Forelimb muscle (tissue), 1 donor: Measurements from ENCODE around the gene STRBP. TPM values are rescaled to one million over a fixed set of nuclear protein-coding genes. Genes with fewer than 3 reads are reported as not detected.

Source experiments
- DNase-seq: peaks from one replicate; pipeline ENCODE4 v3.0.0-alpha.2; 2013; ENCODE audit warnings: low read depth
- polyA plus RNA-seq: library from polyadenylated mRNA; unstranded; fragments of 120-200 nt; gene quantifications from one replicate; pipeline ENCODE4 v1.2.1, GENCODE V29; 2013; ENCODE audit not compliant: insufficient read length

Gene STRBP
- polyA plus RNA-seq, 1 donor: 10.0 TPM

- DNase-seq: no peak
Measured at GRCh38 chr9:123099548-123099947, 168.8 kb downstream of the STRBP start.

- no peak for DNase-seq
Measured at GRCh38 chr9:123099042-123099441, 169.3 kb downstream of the STRBP start.

DNA sequence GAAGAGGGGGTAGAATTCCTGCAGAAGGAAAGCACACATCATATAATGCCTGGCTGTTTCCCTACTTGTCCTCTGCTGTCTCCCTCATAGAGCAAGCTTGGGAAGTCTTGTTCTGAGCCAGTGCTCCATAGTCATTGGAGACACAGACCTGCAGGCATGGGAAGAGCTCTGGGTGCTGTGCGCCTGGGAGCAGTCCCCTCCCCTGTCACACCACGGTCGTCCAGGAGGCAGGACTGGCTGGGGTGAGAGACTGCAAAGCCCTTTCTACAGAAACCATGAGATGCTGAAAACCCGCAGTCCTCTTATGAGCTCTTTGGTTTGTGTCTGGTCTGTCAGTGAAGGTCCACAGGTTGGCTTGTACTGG lies 170.3 kb downstream of the STRBP start:
- no peak for DNase-seq

DNA sequence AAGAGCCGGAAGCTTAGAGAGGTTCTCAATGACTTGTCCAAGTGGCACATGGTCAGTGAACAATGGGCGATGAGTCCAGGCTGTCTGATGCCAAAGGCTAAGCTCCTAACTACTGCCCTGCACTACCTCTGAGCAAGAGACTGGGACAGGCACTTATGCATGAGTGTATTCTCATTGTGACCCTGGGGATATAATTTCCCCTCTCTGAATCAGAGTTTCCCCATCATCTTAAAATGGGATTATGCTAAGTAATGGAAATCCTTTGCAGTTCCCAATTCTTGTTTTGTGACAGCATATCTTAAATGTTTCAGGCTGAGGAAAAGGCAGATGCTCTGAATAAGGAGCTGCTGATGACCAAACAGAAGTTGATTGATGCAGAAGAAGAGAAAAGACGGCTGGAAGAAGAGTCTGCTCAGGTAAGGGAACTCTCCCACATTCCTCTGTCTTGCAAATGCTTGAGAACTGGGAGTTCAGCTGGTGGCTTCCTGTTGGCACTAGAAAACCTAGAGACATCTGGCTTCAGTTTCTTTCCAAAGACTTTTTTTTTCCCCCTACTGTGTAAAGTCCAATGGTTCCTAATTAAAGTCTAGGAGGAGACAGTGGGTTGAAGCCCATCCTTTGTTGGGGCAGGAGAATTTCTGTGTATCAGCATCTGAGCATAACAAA lies 170.8 kb downstream of the STRBP start:
- DNase-seq: no peak

GRCh38 chr9:123096987-123097386 lies 171.4 kb downstream of the STRBP start:
- no peak for DNase-seq

DNA sequence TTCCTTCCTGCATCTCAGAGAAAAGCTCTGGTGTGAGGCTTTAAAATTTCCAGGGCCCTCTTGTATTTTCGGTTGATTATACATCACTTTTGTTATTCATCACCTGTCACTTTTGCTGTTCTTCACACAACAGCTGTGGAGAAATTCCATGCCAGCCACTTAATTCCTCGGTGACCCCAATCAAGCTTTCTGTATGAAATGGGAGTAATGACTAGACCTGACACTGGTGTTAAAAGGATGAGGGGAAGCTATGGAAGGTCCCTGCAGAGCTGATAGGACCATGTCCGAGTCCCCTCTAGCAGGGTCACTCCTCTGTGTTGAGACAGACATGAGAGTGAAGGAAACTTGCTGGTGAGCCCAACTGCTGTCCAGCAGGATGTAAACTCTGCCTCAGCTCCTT lies 175.2 kb downstream of the STRBP start:
- DNase-seq: no peak

GRCh38 chr9:123091459-123091858 lies 176.9 kb downstream of the STRBP start:
- DNase-seq: no peak

DNA sequence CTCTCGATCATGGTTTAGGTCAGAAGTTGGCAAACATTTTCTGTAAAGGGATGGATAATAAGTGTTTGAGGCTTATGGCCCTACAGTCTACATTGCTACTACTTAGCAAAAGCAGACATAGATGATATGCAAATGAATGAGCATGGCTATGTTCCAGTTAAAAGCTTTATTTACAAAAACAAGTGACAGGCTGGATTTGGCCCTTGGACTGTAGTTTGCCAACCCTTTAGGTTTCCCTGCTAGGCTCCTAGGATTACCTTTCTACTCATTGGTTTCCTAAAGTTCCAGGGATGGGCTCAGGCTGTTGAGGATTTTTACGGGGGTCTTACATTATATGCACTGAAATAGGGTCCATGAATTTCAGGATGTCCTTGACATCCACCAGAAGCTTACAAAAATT lies 177.4 kb downstream of the STRBP start:
- no peak for DNase-seq

DNA sequence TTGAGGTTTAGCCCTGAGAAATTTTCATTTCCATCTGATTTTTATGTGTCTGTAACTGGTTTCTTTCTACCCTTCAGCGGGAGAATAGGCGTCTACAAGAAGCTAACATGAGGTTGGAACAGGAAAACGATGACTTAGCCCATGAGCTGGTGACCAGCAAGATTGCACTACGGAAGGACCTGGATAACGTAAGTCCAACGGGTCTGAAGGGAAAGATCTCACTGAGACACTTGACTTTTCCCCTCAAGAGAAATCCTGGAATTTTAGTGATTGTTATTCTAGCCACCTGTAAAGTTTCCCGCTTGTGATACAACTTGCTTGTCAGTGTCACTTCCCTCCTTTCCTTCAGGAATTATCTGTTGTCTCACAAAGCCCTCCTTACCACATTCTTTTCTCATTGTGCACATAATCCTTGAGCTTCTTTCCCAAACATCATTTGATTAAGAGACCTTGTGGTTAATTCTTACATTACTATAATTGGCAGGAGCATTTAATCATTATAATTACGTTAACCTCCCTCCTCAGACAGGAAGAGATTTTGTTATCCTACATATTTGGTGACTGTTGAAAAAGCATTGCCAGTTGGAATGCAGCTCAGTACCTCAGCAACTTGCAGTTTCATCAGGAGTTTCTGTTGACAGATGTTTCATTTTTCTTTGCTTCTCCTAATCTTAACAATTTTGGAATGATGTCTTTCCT lies 178.0 kb downstream of the STRBP start:
- DNase-seq: no peak

- no peak for DNase-seq
Measured at GRCh38 chr9:123089790-123090189, 178.6 kb downstream of the STRBP start.

GRCh38 chr9:123089040-123089439 lies 179.3 kb downstream of the STRBP start:
- no peak for DNase-seq

DNA sequence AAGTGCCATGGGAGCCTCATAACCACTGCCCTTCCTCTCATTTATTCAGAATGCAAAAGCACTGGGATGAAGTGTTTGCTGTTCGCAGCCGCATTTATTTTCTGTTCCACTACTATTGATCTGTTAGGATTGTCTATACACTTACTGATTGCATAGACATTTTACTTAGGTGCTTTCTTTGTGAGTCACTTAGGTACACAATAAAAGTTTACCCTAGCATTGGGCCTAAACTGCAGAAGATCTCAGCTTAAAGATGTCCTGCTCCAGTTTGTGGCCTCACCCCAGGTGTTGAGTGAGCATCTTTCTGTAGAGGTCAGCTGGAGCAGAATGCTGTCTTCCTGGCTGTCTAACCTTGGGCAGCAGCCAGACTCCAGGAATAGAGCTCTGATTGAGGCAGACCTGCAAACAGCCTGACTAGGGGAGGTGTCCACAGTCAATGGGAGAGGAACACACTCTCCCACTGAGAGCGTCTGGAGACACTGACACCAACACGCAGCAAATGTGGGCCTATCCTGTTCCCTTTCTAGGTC lies 181.0 kb downstream of the STRBP start:
- no peak for DNase-seq

DNA sequence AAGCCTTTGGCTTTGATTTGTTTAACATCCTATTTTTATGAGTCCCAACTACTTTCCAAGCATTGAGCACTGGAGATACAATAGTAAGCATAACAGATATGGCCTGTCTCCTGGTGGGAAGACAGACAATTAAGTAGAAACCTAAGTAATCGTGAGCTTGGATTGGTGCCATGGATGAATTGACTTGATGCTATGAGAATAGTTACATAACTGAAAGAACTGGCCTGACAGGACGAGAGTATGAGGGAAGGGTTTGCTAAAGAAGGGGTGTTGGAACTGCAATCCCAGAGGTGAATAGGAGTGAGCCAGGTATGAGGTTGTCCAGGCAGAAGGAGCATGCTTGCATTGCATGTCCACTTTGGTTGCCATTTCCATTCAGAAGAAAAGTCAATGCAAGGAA lies 182.5 kb downstream of the STRBP start:
- DNase-seq: no peak

GRCh38 chr9:123084256-123084655 lies 184.1 kb downstream of the STRBP start:
- DNase-seq: no peak

GRCh38 chr9:123083680-123084079 lies 184.7 kb downstream of the STRBP start:
- DNase-seq: no peak

DNA sequence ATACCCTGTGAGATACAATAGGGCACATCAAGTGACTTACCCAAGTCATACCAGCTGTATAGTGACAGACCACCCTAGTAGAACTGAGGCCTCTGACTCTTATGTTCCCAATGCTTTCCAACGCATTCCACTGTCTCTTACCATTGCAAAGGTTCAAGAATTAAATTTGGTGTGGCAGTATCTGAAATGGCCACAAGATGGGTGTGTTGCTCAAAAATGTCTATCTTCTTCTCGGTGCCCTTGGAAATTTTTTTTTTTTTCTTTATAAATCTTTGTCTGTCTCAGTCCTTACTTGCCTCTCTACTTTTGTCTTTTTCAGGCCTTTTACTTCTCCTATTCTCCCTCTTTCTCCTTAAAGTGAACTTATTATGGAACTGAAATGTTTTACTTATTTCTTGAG lies 186.6 kb downstream of the STRBP start:
- DNase-seq: no peak

DNA sequence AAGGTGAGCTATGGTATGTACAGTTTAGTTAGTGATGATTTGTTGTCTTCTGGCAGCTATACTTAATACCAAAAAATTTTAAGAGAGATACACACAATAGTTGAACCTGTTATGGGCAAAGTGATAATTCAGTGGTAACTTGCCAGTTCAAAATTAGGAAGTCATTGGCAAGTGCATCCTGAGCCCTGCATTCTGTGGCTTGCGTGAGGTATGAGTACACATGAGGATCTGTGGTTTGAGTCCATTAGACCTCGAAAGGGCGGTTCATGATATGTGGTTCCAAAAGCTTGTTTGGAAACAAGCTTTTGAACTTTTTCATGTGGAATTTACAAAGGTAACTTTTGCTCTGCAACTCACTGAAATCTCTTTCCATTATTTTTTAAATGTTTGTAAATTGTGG lies 187.9 kb downstream of the STRBP start:
- DNase-seq: no peak

DNA sequence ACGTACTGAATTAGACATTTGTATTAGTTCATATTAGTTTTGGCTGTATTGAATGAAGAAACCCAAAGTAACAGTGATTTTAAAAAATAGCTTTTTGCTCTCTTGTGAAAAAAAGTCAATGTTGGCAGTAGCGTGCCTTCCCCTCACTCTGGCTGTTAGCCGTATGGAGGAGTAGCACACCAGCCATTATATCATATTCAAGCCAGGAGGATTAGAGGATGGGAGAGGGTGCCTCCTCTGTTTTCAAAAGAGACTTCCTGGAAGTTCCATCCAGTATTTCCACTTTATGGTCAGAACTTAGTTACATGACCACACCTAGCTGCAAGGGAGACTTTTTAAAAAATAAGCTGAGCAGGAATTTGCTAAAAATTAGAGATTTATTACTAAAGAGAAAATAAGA lies 193.8 kb downstream of the STRBP start:
- DNase-seq: no peak

DNA sequence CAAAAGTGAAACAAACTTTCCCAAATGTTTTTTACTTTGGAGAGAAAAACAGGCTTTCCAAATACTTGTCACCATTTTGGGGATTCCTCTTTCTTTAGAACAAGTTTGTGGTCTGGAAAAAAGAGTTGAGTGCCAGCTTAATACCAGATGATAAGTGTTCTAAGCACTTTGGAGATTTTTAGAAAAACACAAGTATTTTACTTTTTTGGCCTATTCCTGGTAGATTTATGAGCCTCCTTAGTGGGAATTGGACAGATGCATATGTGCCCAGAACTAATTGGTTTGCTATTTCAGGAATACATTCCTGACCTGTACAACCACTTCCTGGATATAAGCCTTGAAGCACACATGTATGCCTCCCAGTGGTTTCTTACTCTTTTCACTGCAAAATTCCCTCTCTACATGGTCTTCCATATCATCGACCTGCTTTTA lies 194.4 kb downstream of the STRBP start:
- DNase-seq: no peak

DNA sequence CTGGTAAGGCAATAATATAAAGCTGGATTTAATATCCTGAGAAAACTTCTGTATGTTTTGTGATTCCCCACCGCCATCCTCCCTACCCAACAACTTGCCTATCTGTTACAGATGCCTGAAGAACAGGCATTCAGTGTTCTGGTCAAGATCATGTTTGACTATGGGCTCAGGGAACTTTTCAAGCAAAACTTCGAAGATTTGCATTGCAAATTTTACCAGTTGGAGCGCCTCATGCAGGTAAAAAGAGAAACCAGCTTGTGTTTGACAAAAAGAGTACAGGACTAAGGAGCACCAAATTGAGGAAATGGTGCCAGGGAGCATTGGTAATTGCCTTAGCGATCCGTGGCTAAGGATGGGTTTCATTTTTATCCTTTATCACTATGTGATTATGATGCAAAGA lies 194.9 kb downstream of the STRBP start:
- DNase-seq: no peak

DNA sequence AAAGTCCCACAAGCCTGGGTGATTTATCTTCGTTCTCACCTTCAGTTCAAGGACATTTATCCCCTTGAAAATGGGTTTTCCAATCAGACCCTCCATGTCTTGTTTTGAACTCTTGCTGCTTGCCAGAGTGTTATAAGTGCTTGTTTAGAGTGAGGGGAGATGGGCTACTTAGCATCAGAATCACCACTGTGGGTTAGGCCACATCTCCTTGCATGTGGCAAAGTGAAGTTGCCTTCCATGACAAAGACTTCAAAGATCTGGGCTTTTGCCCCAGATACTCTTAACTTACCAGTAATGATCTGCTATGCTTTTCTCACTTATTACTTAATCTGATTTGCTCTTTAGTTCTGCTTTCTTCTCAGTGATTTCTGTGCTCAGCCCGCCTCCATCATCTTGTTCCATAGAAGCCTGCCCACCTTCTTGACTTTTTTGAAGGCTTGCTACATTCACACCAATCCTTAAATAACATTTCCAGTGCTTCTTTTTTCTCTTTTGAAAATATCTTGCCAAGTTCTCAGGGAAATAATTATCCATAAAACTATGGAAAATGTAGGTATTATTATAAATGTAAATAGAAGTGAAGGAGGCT lies 195.9 kb downstream of the STRBP start:
- no peak for DNase-seq
